LNCaP clone FGC (cell line): ENCODE results near the gene SGCA.

ENCODE experiments used
- DNase-seq: peaks from one replicate; pipeline ENCODE4 v3.0.0-alpha.2; 2011; ENCODE audit warnings: low read depth
- H3K4me3 ChIP-seq: 2 replicates; pipeline ENCODE4 v1.5.1; 2011; ENCODE audit warnings: mild to moderate bottlenecking, low read depth, low read length, control low read depth
- TF ChIP-seq, protein P1 (sequence below): IDR thresholded peaks from 2 replicates; pipeline ENCODE4 v1.5.1; 2012; ENCODE audit warnings: mild to moderate bottlenecking; ENCODE audit not compliant: control insufficient read depth, insufficient read depth; ENCODE audit errors: extremely low read depth

Gene SGCA

DNA sequence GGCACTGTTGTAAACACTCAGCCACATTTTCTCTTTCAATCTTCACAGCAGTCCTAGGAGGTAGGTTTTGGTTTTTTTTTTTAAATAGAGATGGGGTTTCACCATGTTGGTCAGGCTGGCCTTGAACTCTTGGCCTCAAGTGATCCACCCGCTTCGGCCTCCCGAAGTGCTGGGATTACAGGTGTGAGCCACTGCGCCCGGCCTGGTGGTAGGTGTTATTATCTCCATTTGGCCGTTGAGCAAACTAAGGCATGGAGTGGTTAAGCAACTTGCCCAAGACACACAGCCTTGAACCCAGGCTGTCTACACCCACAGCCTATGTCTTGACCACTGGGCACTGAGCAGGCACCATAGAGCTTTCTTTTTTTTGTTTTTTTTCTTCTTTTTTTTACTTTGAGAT lies 8.6 kb downstream of the SGCA start:
- DNase-seq, result no peak
- no peak overlapping the region for H3K4me3 ChIP-seq
- TF ChIP-seq, protein P1, sequence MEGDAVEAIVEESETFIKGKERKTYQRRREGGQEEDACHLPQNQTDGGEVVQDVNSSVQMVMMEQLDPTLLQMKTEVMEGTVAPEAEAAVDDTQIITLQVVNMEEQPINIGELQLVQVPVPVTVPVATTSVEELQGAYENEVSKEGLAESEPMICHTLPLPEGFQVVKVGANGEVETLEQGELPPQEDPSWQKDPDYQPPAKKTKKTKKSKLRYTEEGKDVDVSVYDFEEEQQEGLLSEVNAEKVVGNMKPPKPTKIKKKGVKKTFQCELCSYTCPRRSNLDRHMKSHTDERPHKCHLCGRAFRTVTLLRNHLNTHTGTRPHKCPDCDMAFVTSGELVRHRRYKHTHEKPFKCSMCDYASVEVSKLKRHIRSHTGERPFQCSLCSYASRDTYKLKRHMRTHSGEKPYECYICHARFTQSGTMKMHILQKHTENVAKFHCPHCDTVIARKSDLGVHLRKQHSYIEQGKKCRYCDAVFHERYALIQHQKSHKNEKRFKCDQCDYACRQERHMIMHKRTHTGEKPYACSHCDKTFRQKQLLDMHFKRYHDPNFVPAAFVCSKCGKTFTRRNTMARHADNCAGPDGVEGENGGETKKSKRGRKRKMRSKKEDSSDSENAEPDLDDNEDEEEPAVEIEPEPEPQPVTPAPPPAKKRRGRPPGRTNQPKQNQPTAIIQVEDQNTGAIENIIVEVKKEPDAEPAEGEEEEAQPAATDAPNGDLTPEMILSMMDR, result no peak

DNA sequence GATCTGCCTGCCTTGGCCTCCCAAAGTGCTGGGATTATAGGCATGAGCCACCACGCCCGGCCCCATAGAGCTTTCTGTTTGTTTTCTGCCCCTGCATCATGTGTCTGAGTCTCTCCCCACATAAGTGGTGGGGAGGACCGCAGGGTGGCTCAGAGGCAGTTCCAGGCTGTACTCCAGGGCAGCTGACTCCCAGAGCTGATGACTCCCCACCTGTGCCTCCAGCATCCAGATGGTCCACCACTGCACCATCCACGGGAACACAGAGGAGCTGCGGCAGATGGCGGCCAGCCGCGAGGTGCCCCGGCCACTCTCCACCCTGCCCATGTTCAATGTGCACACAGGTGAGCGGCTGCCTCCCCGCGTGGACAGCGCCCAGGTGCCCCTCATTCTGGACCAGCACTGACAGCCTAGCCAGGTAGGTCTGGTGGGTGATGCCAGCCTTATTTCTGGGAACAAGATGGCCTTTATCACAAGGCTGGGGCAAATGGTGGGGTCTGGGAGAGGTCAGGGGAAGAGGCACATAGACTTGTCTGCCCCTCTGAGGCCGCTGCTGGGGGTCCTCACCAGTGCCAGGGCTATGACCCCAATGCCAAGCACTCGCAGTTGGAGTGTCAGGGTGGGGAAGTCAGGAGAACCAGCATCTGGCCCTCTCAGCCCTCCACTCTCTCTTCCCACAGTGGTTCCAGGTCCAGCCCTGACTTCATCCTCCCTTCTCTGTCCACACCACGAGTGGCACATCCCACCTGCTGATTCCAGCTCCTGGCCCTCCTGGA lies 9.4 kb downstream of the SGCA start:
- DNase-seq, result no peak
- no peak overlapping the region for H3K4me3 ChIP-seq
- TF ChIP-seq, protein P1, result no peak

DNA sequence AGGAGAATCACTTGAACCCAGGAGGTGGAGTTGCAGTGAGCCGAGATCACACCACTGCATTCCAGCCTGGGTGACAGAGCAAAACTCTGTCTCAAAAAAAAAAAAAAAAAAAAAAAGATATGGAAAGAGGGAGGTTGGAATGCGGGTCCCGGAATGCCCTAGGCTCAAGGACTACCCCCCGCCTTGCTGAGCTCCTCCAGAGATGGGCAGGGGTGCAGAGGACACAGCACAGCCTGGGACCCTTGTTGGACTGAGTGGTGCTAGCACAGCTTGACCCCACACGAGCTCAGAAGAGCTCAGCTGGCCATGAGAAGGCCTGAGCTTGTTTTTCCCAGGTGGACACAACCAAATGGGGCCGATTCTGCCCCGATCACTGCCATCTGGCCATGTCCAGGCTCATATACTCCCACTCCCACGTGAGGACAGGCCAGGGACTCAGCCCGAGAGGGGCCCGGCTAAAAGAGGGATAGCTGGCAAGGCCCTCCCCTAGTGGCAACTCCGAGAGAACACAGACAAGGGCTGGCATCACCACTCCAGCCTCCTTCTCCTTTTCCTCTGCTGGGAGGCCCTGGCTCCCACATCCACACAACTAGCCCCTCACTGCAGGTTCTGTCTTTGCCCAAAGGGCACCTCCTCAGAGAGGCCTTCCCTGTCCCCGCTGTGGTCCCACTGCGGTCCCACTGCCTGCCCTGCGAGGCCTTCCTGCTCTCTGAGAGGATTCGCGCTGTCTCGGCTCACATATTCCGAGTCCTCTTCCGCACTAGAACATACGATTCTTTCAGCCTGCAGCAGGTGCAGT lies 11.0 kb downstream of the SGCA start:
- TF ChIP-seq, protein P1, result no peak

DNA sequence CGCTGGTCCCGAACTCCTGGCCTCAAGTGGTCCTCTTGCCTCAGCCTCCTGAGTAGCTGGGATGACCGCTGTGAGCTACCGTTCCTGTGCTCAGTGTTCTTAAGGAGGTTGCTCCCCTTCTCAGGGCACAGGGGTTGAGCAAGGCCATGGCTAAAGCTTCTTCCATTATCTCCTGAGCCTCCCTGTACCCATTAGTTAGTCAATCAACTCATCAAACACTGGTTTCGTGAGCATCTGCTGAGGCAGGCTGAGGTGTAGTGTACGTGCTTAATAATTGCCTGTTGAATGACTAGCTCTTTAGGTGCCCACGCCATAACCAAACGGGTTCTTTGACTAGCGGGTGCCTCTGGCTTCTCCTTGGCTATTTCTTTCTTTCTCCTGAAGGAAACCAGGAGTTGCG lies 11.7 kb downstream of the SGCA start:
- TF ChIP-seq, protein P1, result no peak
- no peak overlapping the region for H3K4me3 ChIP-seq
- no peak for DNase-seq

More for the DNA sequence above, 11.0 kb downstream of the SGCA start:
- DNase-seq, result no peak
- H3K4me3 ChIP-seq, result no peak overlapping the region

DNA sequence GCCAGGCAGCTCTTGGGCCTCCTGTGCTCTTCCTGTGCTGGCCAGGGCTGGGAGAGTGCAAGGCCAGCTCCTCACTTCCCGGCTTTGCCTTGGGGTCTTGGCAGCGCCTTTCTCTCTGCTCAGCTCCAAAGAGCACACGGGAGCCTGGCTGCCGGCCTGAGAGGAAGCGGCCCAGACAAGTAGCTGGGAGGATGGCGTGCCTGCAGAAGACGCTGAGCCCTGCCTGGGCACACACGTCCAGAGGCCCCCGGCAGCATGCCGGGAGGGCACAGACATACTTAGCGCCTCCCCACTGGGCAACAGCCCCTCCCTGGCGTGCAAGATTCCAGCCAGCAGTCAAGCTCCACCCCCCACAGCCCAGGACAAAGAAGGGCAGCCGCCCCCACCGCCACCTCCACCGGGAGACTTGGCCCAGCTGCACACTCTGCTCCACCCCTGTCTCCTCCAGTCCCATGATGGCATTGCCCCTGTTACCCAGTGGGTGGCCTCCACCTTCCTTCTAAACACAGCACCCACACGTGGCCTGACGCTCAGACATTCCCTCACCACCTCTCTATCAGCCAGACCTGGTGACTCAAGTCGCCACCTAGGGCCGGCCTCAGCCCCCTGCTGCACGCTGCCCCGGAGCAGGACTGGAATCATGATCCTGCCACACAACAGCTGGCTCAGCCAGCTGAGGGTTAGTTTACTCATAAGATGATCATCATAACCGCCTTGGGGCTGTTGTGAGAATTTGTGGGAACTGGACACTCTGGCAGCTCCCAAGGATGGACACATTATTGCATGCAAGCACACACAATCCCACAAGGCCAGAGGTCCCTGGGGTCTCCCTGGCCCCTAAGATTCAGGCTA lies 12.4 kb downstream of the SGCA start:
- TF ChIP-seq, protein P1, result peak; percentile 24; the same call in 1 of the 2 replicates
- no peak for DNase-seq
- no peak overlapping the region for H3K4me3 ChIP-seq

DNA sequence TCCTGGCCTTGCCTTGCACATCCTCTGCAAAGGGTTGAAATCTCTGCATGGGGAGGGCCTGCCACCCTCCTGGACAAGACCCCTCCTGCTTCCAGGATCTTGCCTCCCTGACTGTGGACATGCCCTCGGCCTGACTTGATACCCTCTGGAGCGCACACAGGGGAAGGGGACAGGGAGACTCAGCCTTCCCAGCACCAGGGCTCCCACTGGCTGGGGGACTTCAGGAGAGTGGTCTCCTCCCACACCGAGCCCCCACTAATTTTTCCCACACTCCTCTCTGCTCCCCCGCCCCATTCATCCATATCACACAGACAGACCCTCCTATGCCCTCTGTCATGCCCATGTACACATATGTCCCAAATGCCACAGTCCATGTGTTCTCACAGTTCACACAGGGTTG lies 14.3 kb downstream of the SGCA start:
- H3K4me3 ChIP-seq, result no peak overlapping the region
- TF ChIP-seq, protein P1, result no peak
- no peak for DNase-seq
